HG03135 (cell line): ENCODE measurements around the gene MTRF1L.
"Not testable (repeated sequence)": the region's sequence is repeated elsewhere in the genome, so short reads cannot be mapped to it uniquely, and the experiment has no call there.

ENCODE experiments used
- ATAC-seq: cut with Tn5 transposase; IDR thresholded peaks from one replicate; pipeline ENCODE4 v1.9.1; 2021; ENCODE audit warnings: mild to moderate bottlenecking, moderate library complexity; ENCODE audit not compliant: unreplicated experiment

Gene MTRF1L

GRCh38 chr6:152975204-152975915, 27.1 kb downstream of the MTRF1L start:
- ATAC-seq, result no peak

- no peak for ATAC-seq
Observed at GRCh38 chr6:152973916-152974315, 28.6 kb downstream of the MTRF1L start.

- ATAC-seq, result no peak
Observed at GRCh38 chr6:152969688-152970418, 32.7 kb downstream of the MTRF1L start.

- ATAC-seq, result not testable (repeated sequence)
Observed at GRCh38 chr6:152966168-152966894, 36.2 kb downstream of the MTRF1L start.

- ATAC-seq, result no peak
Observed at GRCh38 chr6:152959333-152959732, 43.2 kb downstream of the MTRF1L start.

GRCh38 chr6:152957796-152958195, 44.7 kb downstream of the MTRF1L start:
- no peak for ATAC-seq

GRCh38 chr6:152954443-152954842, 48.1 kb downstream of the MTRF1L start:
- no peak for ATAC-seq

- ATAC-seq, result no peak
Observed at GRCh38 chr6:152952866-152953509, 49.5 kb downstream of the MTRF1L start.

- ATAC-seq, result no peak
Observed at GRCh38 chr6:152952045-152952444, 50.5 kb downstream of the MTRF1L start.

GRCh38 chr6:152950240-152950639, 52.3 kb downstream of the MTRF1L start:
- no peak for ATAC-seq

GRCh38 chr6:152948150-152948768, 54.2 kb downstream of the MTRF1L start:
- ATAC-seq, result peak; percentile 80

GRCh38 chr6:152946995-152947394, 55.5 kb downstream of the MTRF1L start:
- ATAC-seq, result no peak

- ATAC-seq, result no peak
Observed at GRCh38 chr6:152946484-152946883, 56.0 kb downstream of the MTRF1L start.

- no peak for ATAC-seq
Observed at GRCh38 chr6:152943260-152943897, 59.1 kb downstream of the MTRF1L start.

GRCh38 chr6:152942319-152942869, 60.1 kb downstream of the MTRF1L start:
- no peak for ATAC-seq

GRCh38 chr6:152941746-152942145, 60.8 kb downstream of the MTRF1L start:
- ATAC-seq, result no peak
